ENCODE measurements around the gene CC2D1A.

CC2D1A gene

DNA sequence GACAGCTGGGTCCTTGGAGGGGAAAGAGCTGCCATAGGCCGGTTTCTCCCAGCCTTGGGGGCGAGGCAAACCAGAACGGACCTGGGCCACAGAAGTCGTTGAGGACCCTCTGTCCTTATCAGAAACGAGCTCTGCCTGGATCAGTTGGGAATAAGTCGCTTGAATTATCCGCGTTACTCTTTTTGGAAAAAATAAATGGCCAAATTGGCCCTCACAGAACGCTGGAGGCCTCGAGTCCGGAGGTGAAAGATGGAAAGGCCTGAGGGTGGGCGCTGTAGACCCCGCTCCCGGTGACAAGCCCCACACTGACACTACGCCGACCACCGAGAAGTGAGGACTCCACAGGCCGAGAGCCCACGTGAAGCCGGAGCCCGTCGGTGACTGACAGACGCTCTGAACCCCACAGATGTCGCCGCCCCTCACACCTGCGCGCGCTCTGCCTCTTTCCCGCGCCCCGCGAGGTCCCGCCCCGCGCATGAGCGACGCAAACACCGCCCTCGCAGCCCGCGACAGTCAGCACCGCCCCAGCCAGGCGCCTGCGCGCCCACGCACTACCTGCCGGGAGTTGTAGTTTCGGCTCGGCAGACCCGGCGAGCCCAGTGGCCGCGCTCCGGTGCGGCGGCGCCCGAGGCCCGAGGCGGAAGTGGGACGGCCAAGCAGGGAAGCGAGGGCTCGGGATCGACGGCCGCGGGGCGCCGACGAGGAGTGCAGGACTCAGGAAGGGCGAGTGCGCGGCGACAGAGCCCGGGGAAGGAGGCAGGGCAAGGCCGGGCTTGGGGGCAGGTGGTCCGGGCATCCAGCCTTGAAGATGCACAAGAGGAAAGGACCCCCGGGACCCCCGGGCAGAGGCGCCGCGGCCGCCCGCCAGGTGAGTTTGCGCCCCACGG lies at the start of gene CC2D1A, which contains the start of gene BRME1:
Gene CC2D1A, plus strand, starts transcription at position 568 of the 887 bp plus-strand sequence. Its CDS starts 241 bp downstream, at position 809.
Gene BRME1, minus strand, starts transcription at position 484 of the 887 bp plus-strand sequence. CDS start 1,225 bp downstream, outside the sequence.
- ATAC-seq = peak; percentile 100
- TF ChIP-seq ZFP3 (CRISPR knock-in tag; IDR thresholded peaks at IDR 0.05) (no peak), ISL1 (CRISPR knock-in tag; IDR thresholded peaks at IDR 0.05) (no peak), ZNF8 (CRISPR knock-in tag; IDR thresholded peaks at IDR 0.05) (no peak), TCF4 (CRISPR knock-in tag; IDR thresholded peaks at IDR 0.05; ENCODE audit: borderline replicate concordance) (no peak), GLIS3 (CRISPR knock-in tag; IDR thresholded peaks at IDR 0.05) (no peak), PPARA (CRISPR knock-in tag; IDR thresholded peaks at IDR 0.05; ENCODE audit: borderline replicate concordance) (no peak), ESRRG (CRISPR knock-in tag; IDR thresholded peaks at IDR 0.05) (no peak), RARB (CRISPR knock-in tag; IDR thresholded peaks at IDR 0.05) (no peak), ARNTL (CRISPR knock-in tag; IDR thresholded peaks at IDR 0.05; ENCODE audit: borderline replicate concordance, low read depth) (no peak)
- TF ChIP-seq, protein P1, sequence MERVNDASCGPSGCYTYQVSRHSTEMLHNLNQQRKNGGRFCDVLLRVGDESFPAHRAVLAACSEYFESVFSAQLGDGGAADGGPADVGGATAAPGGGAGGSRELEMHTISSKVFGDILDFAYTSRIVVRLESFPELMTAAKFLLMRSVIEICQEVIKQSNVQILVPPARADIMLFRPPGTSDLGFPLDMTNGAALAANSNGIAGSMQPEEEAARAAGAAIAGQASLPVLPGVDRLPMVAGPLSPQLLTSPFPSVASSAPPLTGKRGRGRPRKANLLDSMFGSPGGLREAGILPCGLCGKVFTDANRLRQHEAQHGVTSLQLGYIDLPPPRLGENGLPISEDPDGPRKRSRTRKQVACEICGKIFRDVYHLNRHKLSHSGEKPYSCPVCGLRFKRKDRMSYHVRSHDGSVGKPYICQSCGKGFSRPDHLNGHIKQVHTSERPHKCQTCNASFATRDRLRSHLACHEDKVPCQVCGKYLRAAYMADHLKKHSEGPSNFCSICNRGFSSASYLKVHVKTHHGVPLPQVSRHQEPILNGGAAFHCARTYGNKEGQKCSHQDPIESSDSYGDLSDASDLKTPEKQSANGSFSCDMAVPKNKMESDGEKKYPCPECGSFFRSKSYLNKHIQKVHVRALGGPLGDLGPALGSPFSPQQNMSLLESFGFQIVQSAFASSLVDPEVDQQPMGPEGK (CRISPR knock-in tag; IDR thresholded peaks at IDR 0.05; ENCODE audit: borderline replicate concordance) = no peak
- TF ChIP-seq, protein P2, sequence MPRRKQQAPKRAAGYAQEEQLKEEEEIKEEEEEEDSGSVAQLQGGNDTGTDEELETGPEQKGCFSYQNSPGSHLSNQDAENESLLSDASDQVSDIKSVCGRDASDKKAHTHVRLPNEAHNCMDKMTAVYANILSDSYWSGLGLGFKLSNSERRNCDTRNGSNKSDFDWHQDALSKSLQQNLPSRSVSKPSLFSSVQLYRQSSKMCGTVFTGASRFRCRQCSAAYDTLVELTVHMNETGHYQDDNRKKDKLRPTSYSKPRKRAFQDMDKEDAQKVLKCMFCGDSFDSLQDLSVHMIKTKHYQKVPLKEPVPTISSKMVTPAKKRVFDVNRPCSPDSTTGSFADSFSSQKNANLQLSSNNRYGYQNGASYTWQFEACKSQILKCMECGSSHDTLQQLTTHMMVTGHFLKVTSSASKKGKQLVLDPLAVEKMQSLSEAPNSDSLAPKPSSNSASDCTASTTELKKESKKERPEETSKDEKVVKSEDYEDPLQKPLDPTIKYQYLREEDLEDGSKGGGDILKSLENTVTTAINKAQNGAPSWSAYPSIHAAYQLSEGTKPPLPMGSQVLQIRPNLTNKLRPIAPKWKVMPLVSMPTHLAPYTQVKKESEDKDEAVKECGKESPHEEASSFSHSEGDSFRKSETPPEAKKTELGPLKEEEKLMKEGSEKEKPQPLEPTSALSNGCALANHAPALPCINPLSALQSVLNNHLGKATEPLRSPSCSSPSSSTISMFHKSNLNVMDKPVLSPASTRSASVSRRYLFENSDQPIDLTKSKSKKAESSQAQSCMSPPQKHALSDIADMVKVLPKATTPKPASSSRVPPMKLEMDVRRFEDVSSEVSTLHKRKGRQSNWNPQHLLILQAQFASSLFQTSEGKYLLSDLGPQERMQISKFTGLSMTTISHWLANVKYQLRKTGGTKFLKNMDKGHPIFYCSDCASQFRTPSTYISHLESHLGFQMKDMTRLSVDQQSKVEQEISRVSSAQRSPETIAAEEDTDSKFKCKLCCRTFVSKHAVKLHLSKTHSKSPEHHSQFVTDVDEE (CRISPR knock-in tag; IDR thresholded peaks at IDR 0.05) = no peak

DNA sequence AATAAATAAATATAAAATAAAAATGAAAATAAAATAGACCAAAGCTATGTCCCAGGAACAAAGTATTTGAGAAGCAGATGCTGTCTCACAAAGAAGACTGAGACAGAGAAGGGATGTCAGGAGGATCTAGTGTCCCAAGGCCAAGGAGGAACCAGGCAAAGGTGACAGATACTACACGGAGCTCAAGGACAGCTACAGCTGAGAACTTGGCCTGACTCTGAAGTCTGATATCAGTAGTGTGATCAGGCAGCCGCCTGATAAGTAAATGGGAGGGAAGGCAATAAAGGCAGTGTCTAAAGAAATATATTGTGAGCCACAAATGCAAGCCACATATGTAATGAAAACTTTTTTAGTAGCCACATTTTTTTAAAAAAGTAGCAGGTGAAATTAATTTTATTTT lies 49.5 kb upstream of the CC2D1A start:
- TF ChIP-seq ZFP30 (CRISPR knock-in tag; IDR thresholded peaks at IDR 0.05) (no peak), CSDC2 (CRISPR knock-in tag; IDR thresholded peaks at IDR 0.05) (no peak), SNAI2 (CRISPR knock-in tag; IDR thresholded peaks at IDR 0.05) (no peak)
- ATAC-seq = no peak

DNA sequence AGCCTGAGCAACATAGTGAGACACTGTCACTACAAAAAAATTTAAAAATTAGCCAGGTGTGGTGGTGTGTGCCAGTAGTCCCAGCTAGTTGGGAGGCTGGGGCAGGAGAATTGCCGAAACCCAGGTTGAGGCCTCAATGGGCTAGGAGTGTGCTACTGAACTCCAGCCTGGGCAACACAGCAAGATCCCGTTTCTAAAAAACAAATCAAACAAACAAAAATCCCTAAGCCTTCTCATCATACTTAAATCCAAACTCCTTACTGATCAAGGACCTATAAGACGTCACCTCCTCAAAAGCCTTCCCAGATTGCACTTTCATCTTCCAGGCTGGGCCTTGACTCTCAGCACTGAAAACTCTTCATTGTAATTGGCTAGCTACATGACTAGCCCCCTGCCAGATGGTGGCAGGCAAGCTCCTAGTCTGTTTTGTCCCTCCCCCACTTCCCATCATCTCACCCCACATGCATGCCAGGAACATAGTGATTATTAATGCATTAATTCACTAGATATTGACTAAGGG lies 46.6 kb upstream of the CC2D1A start:
- no peak for TF ChIP-seq ARNTL (CRISPR knock-in tag; IDR thresholded peaks at IDR 0.05; ENCODE audit: borderline replicate concordance, low read depth)
- TF ChIP-seq TCF4 (CRISPR knock-in tag; IDR thresholded peaks at IDR 0.05; ENCODE audit: borderline replicate concordance) = no peak
- TF ChIP-seq ZFP3 (CRISPR knock-in tag; IDR thresholded peaks at IDR 0.05) = peak; percentile 61; the same call in 1 of the 2 replicates
- ATAC-seq = no peak

DNA sequence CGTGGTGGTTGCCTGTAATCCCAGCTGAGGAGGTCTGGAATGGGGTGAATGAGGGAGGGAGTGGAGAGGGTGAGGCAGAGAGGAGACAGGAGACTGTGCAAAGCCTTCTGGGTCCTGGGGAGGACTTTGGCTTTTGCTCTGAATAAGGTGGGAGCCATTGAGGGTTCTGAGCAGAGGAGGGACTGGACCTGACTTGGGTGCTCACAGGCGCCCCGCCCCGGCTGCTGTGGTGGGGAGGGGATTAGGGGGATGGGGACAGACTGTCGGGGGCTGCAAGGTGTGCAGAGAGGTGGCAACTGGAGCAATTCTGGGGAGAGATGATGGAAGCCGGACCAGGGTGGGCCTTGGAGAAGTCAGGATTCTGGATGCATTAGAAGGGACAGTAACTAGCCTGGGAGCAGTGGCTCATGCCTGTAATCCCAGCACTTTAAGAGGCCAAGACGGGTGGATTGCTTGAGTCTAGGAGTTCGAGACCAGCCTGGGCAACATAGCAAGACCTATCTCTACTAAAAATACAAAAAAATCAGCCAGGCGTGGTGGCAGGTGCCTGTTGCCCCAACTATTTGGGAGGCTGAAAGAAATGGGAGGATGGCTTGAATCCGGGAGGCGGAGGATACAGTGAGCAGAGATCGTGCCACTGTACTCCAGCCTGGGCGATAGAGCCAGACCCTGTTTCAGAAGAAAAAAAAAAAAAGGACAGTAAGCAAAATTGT lies 45.2 kb upstream of the CC2D1A start:
- no peak for ATAC-seq
- TF ChIP-seq, protein P3, sequence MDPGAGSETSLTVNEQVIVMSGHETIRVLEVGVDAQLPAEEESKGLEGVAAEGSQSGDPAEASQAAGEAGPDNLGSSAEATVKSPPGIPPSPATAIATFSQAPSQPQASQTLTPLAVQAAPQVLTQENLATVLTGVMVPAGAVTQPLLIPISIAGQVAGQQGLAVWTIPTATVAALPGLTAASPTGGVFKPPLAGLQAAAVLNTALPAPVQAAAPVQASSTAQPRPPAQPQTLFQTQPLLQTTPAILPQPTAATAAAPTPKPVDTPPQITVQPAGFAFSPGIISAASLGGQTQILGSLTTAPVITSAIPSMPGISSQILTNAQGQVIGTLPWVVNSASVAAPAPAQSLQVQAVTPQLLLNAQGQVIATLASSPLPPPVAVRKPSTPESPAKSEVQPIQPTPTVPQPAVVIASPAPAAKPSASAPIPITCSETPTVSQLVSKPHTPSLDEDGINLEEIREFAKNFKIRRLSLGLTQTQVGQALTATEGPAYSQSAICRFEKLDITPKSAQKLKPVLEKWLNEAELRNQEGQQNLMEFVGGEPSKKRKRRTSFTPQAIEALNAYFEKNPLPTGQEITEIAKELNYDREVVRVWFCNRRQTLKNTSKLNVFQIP (CRISPR knock-in tag; IDR thresholded peaks at IDR 0.05; ENCODE audit: borderline replicate concordance, low read depth) = no peak
- no peak for TF ChIP-seq ARNTL (CRISPR knock-in tag; IDR thresholded peaks at IDR 0.05; ENCODE audit: borderline replicate concordance, low read depth)
- no peak for TF ChIP-seq ZC3H10 (CRISPR knock-in tag; IDR thresholded peaks at IDR 0.05)
- TF ChIP-seq GLIS3 (CRISPR knock-in tag; IDR thresholded peaks at IDR 0.05) = no peak

DNA sequence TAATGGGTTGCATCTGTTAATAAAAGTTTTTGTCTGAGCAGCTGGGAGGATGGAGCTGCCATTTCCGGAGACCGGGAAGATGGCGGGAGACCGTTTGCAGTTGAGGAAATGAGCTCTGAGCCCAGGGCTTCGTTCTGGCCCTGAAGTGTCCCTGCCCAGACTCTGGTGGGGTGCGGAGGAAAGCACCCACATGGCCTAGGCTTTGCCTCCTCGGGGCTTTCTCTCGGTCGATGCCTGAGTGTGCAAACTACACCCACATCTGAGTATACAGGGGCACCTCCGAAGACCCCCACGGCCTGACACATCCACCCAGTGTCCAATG lies 44.6 kb upstream of the CC2D1A start:
- ATAC-seq = no peak
- TF ChIP-seq ISL1 (CRISPR knock-in tag; IDR thresholded peaks at IDR 0.05) = no peak
- TF ChIP-seq, protein P2 (CRISPR knock-in tag; IDR thresholded peaks at IDR 0.05) = no peak
- TF ChIP-seq ZNF8 (CRISPR knock-in tag; IDR thresholded peaks at IDR 0.05) = no peak
- no peak for TF ChIP-seq RARB (CRISPR knock-in tag; IDR thresholded peaks at IDR 0.05)
